ENCODE data around the gene PSMD13.
"Not testable (repeated sequence)": the region's sequence is repeated elsewhere in the genome, so short reads cannot be mapped to it uniquely, and the experiment has no call there.

The PSMD13 gene

DNA sequence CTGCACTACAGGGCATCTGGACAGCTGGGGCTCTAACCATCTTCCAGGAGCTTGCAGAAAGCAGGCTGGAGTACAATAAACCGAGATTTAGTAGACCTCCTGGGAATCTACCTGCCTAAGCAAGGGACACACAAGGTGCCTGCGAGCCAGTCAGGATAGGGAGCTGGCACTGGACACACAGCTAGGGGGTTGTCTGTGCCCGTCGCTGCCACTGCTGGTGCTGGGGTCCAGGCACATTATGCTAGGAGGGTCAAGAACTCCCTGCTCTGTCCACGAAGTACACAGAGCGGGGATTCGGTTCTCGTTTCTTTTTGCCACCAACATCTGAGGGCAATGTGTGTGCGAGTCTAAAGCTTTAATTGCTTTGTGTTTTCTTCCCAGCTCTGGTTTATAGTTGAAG is 25.0 kb upstream of the PSMD13 start:
- no peaks in the 10 kb centered on the region for H3K9me3 ChIP-seq (ENCODE audit: insufficient read depth, low read depth, low read length)
- no peak overlapping the region for H3K4me3 ChIP-seq (ENCODE audit: low read length)
- no peak overlapping the region for H3K27ac ChIP-seq (ENCODE audit: low read depth, low read length)
- H3K36me3 ChIP-seq (ENCODE audit: insufficient read depth, low read length) = peaks cover 69% of the 10 kb centered on the region
- no peaks in the 10 kb centered on the region for H3K4me1 ChIP-seq (ENCODE audit: insufficient read depth, low read length)
- H3K9ac ChIP-seq (ENCODE audit: low read depth, low read length) = no peak overlapping the region
- H3K27me3 ChIP-seq (ENCODE audit: insufficient read depth, low read length) = no peaks in the 10 kb centered on the region
- WGBS = 91% methylated on average over 9 of the region's 9 CpGs

DNA sequence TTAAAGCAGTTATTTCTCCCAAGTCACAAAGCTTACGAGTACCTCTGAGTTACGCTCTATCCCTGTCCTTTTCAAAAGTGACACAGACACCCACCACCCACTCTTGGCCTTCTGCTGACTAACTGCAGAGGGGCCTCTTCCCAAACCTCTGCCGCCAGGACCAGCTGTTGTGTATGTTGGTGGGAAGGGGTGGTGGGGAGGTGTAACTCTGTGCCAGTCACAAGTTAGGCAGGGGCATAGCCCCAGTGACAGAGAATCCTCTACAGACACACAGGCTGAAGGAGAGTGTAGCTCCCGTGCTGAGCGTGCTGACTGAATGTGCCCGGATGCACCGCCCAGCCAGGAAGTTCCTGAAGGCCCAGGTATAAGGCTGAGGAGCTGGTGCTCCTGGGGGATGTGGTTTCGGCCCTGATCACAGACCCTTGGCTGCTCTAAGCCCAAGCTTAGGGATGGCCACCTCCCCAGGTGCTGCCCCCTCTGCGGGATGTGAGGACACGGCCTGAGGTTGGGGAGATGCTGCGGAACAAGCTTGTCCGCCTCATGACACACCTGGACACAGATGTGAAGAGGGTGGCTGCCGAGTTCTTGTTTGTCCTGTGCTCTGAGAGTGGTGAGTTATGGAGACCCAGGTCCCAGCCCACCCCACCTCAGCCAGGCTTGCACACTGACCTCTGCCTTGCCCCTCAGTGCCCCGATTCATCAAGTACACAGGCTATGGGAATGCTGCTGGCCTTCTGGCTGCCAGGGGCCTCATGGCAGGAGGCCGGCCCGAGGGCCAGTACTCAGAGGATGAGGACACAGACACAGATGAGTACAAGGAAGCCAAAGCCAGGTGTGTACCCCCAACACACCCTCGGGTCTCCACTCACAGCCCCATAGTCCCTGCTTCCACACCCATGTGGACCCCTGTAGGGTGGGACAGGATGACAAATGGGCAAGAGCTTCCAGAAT is 24.4 kb upstream of the PSMD13 start:
- peaks cover 69% of the 10 kb centered on the region for H3K36me3 ChIP-seq (ENCODE audit: insufficient read depth, low read length)
- H3K9me3 ChIP-seq (ENCODE audit: insufficient read depth, low read depth, low read length) = no peaks in the 10 kb centered on the region
- H3K27me3 ChIP-seq (ENCODE audit: insufficient read depth, low read length) = no peaks in the 10 kb centered on the region
- no peak overlapping the region for H3K4me3 ChIP-seq (ENCODE audit: low read length)
- no peak overlapping the region for H3K9ac ChIP-seq (ENCODE audit: low read depth, low read length)
- WGBS = 95% methylated on average over 17 of the region's 17 CpGs
- H3K27ac ChIP-seq (ENCODE audit: low read depth, low read length) = no peak overlapping the region
- H3K4me1 ChIP-seq (ENCODE audit: insufficient read depth, low read length) = no peaks in the 10 kb centered on the region

DNA sequence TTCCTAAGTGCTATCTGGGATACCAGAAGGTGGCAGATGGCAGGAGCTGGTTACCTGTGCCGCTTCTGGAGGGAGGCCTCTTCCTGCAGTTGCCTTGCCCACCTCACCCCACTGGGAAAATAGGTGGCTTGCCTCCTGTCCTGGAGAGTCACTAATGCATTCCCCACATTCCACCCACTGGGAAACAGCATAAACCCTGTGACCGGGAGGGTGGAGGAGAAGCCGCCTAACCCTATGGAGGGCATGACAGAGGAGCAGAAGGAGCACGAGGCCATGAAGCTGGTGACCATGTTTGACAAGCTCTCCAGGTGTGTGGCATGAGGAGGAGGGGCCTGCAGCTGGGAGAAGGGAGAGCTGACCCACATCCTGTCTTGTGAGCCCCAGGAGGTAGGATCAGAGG is 23.7 kb upstream of the PSMD13 start:
- H3K9me3 ChIP-seq (ENCODE audit: insufficient read depth, low read depth, low read length) = no peaks in the 10 kb centered on the region
- WGBS = 97% methylated on average over 4 of the region's 4 CpGs
- no peak overlapping the region for H3K4me3 ChIP-seq (ENCODE audit: low read length)
- H3K27me3 ChIP-seq (ENCODE audit: insufficient read depth, low read length) = no peaks in the 10 kb centered on the region
- no peak overlapping the region for H3K27ac ChIP-seq (ENCODE audit: low read depth, low read length)
- H3K9ac ChIP-seq (ENCODE audit: low read depth, low read length) = no peak overlapping the region
- peaks cover 69% of the 10 kb centered on the region for H3K36me3 ChIP-seq (ENCODE audit: insufficient read depth, low read length)
- no peaks in the 10 kb centered on the region for H3K4me1 ChIP-seq (ENCODE audit: insufficient read depth, low read length)

DNA sequence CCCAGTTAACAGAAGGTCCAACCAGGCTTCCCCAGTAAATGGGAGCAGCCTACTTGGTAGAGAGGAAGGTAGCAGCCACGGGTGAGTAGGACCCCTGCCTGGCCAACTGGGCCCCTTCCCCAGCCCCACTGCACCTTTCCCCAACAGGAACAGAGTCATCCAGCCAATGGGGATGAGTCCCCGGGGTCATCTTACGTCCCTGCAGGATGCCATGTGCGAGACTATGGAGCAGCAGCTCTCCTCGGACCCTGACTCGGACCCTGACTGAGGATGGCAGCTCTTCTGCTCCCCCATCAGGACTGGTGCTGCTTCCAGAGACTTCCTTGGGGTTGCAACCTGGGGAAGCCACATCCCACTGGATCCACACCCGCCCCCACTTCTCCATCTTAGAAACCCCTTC is 22.7 kb upstream of the PSMD13 start:
- Histone ChIP-seq H3K4me1 (ENCODE audit: insufficient read depth, low read length) (no peaks in the 10 kb centered on the region), H3K27ac (ENCODE audit: low read depth, low read length) (no peak overlapping the region), H3K36me3 (ENCODE audit: insufficient read depth, low read length) (peaks cover 73% of the 10 kb centered on the region), H3K9me3 (ENCODE audit: insufficient read depth, low read depth, low read length) (no peaks in the 10 kb centered on the region), H3K27me3 (ENCODE audit: insufficient read depth, low read length) (no peaks in the 10 kb centered on the region), H3K4me3 (ENCODE audit: low read length) (no peak overlapping the region), H3K9ac (ENCODE audit: low read depth, low read length) (no peak overlapping the region)
- 93% methylated on average over 7 of the region's 7 CpGs for WGBS

DNA sequence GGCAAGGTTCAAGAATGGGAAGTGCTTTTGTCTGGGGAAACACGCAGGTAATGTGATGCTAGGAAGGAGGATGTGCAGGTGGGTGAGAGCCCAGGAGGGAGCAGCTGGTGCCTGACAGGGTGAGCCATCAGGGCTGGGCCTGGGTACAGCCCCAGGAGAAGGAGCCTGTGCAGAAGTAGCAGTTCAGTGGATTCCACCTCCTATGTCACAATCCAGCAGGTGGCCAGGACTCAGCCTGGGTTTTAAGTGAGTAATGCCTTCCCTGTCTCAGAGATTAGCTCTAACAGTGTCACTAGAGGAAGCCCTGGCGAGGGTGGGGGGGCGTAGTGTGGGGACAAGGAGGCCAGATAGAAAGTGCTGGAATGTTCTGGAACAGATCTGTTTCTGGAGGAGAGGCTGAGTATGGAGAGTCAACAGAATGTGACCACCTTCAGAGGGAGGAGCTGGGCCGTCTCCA is 21.2 kb upstream of the PSMD13 start:
- Histone ChIP-seq H3K9me3 (ENCODE audit: insufficient read depth, low read depth, low read length) (no peaks in the 10 kb centered on the region), H3K36me3 (ENCODE audit: insufficient read depth, low read length) (peaks cover 61% of the 10 kb centered on the region), H3K9ac (ENCODE audit: low read depth, low read length) (no peak overlapping the region), H3K27ac (ENCODE audit: low read depth, low read length) (no peak overlapping the region), H3K27me3 (ENCODE audit: insufficient read depth, low read length) (no peaks in the 10 kb centered on the region), H3K4me1 (ENCODE audit: insufficient read depth, low read length) (no peaks in the 10 kb centered on the region), H3K4me3 (ENCODE audit: low read length) (no peak overlapping the region)
- WGBS = 88% methylated on average over 4 of the region's 4 CpGs

DNA sequence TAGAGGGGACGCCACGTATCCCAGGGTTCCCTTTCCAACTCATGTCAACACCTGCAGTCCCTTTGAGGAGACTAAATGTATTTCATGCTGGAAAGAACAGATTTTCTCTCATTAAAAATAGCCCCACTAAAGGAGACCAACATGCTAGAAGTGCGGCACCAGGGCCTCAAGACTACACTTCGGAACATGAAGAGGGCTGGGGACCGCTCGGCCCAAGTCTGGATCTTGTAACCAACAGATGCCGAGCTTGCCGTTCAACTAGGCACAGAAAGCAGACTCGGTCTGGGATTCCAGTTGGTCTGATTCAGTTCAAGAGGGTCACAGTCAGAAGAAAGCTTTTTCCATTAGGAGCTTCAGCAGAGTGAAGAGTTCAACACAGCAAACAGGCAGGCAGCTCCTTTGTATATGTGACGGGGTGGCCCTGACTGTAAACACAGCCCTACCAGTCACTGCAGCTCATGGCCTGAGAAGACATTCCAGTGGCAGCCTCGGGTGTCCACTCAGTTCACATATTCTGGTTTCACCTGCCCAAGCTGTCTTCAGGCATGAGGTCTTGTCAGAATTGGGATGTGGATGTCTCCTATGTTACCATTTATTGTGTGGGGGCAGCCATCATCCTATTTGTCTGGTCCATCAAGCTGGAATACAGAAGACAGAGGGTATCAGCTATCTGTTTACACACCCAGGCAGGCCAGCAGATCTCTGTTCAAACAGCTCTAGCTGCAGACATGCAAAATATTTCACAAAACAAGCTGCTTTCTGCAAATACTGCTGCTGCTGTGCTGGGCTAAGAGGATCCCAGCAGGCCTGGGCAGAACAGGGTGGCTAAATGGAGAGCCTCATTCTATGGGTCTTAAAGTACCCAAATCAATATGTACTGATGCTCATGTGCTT is 20.4 kb upstream of the PSMD13 start:
- Histone ChIP-seq H3K27ac (ENCODE audit: low read depth, low read length) (no peak overlapping the region), H3K36me3 (ENCODE audit: insufficient read depth, low read length) (peaks cover 54% of the 10 kb centered on the region), H3K4me3 (ENCODE audit: low read length) (no peak overlapping the region), H3K9ac (ENCODE audit: low read depth, low read length) (no peak overlapping the region), H3K4me1 (ENCODE audit: insufficient read depth, low read length) (no peaks in the 10 kb centered on the region), H3K9me3 (ENCODE audit: insufficient read depth, low read depth, low read length) (no peaks in the 10 kb centered on the region), H3K27me3 (ENCODE audit: insufficient read depth, low read length) (no peaks in the 10 kb centered on the region)
- WGBS = 92% methylated on average over 11 of the region's 11 CpGs

DNA sequence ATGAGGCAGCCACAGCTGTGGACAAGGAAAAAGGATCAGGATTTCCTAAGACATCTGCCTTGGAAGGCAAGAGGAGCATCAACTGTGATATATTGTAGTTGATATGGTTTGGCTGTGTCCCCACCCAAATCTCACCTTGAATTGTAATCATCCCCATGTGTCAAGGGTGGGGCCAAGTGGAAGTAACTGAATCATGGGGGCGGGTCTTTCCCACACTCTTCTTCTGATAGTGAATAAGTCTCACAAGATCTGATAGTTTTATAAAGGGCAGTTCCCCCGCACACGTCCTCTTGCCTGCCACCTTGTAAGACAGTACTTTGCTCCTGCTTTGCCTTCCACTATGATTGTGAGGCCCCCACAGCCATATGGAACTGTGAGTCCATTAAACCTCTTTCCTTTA is 19.1 kb upstream of the PSMD13 start:
- Histone ChIP-seq H3K27me3 (ENCODE audit: insufficient read depth, low read length) (no peaks in the 10 kb centered on the region), H3K27ac (ENCODE audit: low read depth, low read length) (no peak overlapping the region), H3K9ac (ENCODE audit: low read depth, low read length) (no peak overlapping the region), H3K4me3 (ENCODE audit: low read length) (no peak overlapping the region), H3K9me3 (ENCODE audit: insufficient read depth, low read depth, low read length) (no peaks in the 10 kb centered on the region), H3K4me1 (ENCODE audit: insufficient read depth, low read length) (no peaks in the 10 kb centered on the region), H3K36me3 (ENCODE audit: insufficient read depth, low read length) (peaks cover 40% of the 10 kb centered on the region)
- 96% methylated on average over 3 of the region's 3 CpGs for WGBS

DNA sequence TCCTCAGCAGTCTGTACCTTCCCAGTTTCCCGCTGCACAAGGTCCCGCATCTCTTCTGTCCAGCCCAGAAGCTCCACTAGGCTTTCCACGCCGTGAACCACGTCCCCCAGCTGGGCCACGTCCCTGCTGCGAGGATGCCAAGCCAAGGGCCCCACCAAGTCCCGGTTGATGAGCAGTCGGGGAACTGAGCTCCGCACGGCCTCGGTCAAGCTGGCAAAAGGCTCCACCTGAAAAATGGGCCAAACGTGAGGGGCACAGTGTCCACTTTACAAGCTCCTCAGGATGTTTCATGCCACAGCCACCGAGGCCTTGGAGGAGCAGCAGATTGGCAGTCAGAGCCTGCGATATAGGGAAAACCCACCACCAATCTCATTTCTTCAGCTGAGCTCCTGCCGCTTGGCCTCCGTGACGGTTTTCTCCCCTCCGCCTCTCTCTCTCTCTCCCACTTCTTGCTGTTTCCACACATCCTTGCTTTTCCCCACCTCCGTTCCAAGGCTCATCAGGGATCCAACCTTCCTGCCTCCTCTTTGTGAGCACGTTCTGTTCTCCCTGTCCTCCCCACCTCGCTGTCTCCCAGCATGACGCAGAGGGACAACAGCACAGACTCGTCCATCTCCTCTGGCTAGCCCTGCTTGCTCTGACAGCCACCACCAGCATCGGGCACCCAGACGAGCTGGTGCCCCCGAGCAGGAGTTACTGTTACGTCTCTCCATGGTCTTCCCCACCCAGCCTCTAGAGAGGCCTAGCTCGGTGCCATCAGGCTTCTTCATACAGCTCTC is 17.8 kb upstream of the PSMD13 start:
- Histone ChIP-seq H3K27ac (ENCODE audit: low read depth, low read length) (no peak overlapping the region), H3K4me3 (ENCODE audit: low read length) (no peak overlapping the region), H3K36me3 (ENCODE audit: insufficient read depth, low read length) (peaks cover 28% of the 10 kb centered on the region), H3K27me3 (ENCODE audit: insufficient read depth, low read length) (no peaks in the 10 kb centered on the region), H3K9me3 (ENCODE audit: insufficient read depth, low read depth, low read length) (no peaks in the 10 kb centered on the region), H3K4me1 (ENCODE audit: insufficient read depth, low read length) (no peaks in the 10 kb centered on the region), H3K9ac (ENCODE audit: low read depth, low read length) (no peak overlapping the region)
- WGBS = 93% methylated on average over 29 of the region's 29 CpGs

DNA sequence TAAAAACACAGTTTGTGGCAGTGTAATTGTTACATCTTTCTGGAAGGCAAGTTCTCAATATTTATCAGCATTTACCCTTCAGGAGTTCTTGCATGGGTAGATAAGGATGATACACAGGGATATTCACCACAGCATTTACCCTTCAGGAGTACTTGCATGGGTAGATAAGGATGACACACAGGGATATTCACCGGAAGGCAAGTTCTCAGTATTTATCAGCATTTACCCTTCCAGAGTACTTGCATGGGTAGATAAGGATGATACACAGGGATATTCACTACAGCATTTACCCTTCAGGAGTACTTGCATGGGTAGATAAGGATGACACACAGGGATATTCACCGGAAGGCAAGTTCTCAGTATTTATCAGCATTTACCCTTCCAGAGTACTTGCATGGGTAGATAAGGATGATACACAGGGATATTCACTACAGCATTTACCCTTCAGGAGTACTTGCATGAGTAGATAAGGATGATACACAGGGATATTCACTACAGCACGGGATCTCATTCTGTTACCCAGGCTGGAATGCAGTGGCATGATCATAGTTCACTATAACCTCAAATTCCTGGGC is 16.0 kb upstream of the PSMD13 start:
- H3K9ac ChIP-seq (ENCODE audit: low read depth, low read length); H3K27me3 ChIP-seq (ENCODE audit: insufficient read depth, low read length); H3K4me1 ChIP-seq (ENCODE audit: insufficient read depth, low read length); H3K4me3 ChIP-seq (ENCODE audit: low read length); H3K27ac ChIP-seq (ENCODE audit: low read depth, low read length); H3K9me3 ChIP-seq (ENCODE audit: insufficient read depth, low read depth, low read length): not testable (repeated sequence)
- WGBS = 97% methylated on average over 1 of the region's 3 CpGs
- H3K36me3 ChIP-seq (ENCODE audit: insufficient read depth, low read length) = peaks cover 11% of the 10 kb centered on the region

DNA sequence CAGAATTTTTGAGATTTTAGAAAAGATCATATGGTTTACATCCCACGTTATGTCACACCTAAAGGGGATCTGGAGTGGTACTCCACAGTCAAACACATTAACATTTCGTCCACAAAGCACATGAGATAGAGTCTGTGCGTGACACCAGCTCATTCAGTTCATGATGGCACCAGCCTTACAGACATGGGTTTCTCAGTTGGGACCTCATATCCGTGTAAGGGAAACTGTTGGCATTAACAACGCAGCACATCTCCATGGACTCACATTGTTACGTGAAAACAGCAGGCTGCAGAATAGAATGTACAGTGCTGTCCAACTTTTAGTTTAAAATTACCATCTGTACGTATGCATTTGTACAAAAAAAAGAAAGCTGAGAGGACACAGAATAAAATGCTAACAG is 15.2 kb upstream of the PSMD13 start:
- Histone ChIP-seq H3K9me3 (ENCODE audit: insufficient read depth, low read depth, low read length) (no peaks in the 10 kb centered on the region), H3K27ac (ENCODE audit: low read depth, low read length) (no peak overlapping the region), H3K36me3 (ENCODE audit: insufficient read depth, low read length) (peaks cover 4% of the 10 kb centered on the region), H3K9ac (ENCODE audit: low read depth, low read length) (no peak overlapping the region), H3K27me3 (ENCODE audit: insufficient read depth, low read length) (no peaks in the 10 kb centered on the region), H3K4me3 (ENCODE audit: low read length) (no peak overlapping the region), H3K4me1 (ENCODE audit: insufficient read depth, low read length) (no peaks in the 10 kb centered on the region)
- WGBS = 92% methylated on average over 7 of the region's 7 CpGs
